ENCODE data around the gene ZNF784.

DNA sequence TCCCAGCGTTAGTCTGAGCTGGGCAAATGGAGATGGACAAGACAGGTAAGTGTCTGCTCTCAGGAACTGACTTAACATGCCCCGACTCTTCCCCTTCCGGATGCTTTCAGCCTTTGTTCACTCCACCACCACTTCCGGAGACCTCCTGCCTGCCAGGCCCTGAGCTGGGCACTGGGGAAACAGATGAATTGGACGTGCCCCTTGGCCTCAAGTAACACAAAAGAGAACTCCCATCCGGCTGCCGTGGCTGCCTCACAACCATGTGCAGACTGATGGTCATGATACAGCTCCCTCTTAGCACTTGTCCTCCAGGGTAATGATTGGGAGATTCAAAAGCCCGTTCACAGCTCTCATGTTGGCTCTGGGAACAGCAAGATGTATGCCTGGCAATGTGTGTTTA is 6.9 kb downstream of the ZNF784 start:
- TF ChIP-seq CTCF (IDR thresholded peaks at IDR 0.05; ENCODE audit: borderline replicate concordance, extremely low read depth, low read length, poor library complexity, severe bottlenecking) (no peak), EZH2 (IDR thresholded peaks at IDR 0.05; ENCODE audit: borderline replicate concordance, low read depth, low read length, severe bottlenecking) (no peak)
